Neural crest cell (in vitro differentiated cells): Measurements from ENCODE around the gene TLN1. TPM values are rescaled to one million over a fixed set of nuclear protein-coding genes. Genes with fewer than 3 reads are reported as not detected.

ENCODE experiments used
- DNase-seq: peaks from one replicate; pipeline ENCODE4 v3.0.0; 2021; ENCODE audit warnings: low read depth, mixed read lengths, low spot score
- H3K27ac Mint-ChIP-seq: one replicate; pipeline ENCODE4 v1.8.0; 2021; ENCODE audit warnings: mild to moderate bottlenecking, mixed read lengths; ENCODE audit not compliant: unreplicated experiment
- H3K27me3 Mint-ChIP-seq: 2 replicates; pipeline ENCODE4 v1.8.0; 2021; ENCODE audit warnings: low read depth, mild to moderate bottlenecking, mixed read lengths
- H3K36me3 Mint-ChIP-seq: 2 replicates; pipeline ENCODE4 v1.8.0; 2021; ENCODE audit warnings: low read depth, mild to moderate bottlenecking, mixed read lengths
- H3K4me1 Mint-ChIP-seq: 2 replicates; pipeline ENCODE4 v1.8.0; 2021; ENCODE audit warnings: mixed read lengths
- H3K4me3 Mint-ChIP-seq: one replicate; pipeline ENCODE4 v1.8.0; 2021; ENCODE audit warnings: mild to moderate bottlenecking, mixed read lengths
- H3K9me3 Mint-ChIP-seq: 2 replicates; pipeline ENCODE4 v1.8.0; 2021; ENCODE audit warnings: mixed read lengths
- CTCF ChIP-seq: fragments of 200-600 bp; sonication (generic); conservative IDR thresholded peaks from 2 replicates; pipeline ENCODE4 v1.5.0; 2021; ENCODE audit warnings: antibody characterized with exemption, mild to moderate bottlenecking
- total RNA-seq: library from RNA; stranded (reverse); gene quantifications from 2 replicates; pipeline ENCODE4 v1.2.1, GENCODE V29; 2021

Gene TLN1
- total RNA-seq, 1 donor from 2014 or later: 141 TPM

GRCh38 chr9:35729101-35729500 is 2.9 kb downstream of the TLN1 start:
- Mint-ChIP-seq H3K27me3 (no peaks in the 10 kb centered on the region), H3K27ac (no peak overlapping the region), H3K36me3 (peaks cover 11% of the 10 kb centered on the region), H3K4me3 (no peak overlapping the region), H3K9me3 (no peaks in the 10 kb centered on the region), H3K4me1 (peaks cover 9% of the 10 kb centered on the region)
- no peak for TF ChIP-seq CTCF
- DNase-seq: no peak

DNA sequence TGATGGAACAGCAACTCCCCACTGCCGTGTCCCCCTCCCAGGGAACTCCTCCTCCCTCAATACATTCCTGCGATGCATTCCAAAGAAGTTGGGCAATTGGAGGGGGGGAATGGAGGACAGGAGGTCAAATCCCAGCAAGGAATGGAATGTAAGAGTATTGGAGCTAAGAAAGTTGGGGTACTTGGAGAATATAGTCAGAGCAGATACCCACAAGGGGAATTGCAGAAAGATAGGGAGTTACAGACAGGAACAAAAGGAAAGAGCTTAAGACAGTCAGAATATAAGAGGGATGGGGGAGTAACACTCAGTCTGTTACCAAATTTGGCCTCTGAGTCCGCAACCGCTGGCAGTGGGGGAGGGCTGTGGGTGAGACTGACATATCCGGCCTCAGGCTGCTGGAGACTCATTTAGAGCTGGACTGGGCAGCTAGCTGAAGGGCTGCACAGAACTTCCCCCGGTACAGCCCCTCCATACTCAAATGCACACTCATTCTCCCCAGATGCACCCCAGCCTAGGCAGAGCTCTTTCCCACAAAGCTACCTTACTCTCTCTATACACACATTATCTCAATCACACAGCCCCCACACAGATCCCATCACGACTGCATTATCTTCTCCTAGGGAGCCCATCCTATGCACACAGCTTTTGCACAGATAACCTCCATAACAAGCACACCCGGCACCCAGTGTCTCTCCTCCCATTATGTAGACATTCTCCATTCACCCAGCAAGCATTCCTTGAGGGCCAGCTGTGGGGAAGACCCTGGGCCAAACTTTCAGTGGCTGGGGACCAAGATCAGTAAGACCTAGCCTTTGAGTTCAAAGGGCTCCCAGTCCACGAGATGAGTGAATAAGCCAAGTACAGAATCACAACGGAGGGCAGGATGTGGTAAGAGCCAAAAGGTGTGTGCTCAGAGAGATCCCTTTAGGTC is 3.7 kb downstream of the TLN1 start:
- Mint-ChIP-seq H3K27me3 (no peaks in the 10 kb centered on the region), H3K36me3 (peaks cover 11% of the 10 kb centered on the region), H3K9me3 (no peaks in the 10 kb centered on the region), H3K4me3 (no peak overlapping the region), H3K27ac (no peak overlapping the region), H3K4me1 (peaks cover 6% of the 10 kb centered on the region)
- DNase-seq: peak; percentile 30
- TF ChIP-seq CTCF: no peak

DNA sequence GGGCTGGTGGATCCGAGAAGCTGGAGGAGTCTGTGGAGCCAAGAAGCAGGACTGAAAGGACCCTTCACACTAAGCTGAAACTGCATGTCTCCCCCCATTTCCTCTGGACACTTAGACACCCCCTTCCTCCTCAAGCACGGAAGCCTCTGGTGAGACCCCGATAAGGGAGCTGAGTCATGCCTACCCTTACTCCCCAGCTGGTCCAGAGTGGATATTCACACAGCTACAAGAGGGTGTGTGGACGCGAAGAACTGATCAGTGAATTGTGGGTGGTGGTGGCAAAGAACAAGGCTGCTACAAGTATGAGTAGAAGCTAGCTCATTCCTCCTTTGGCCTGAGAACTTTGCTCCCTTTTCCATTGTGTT is 4.3 kb downstream of the TLN1 start:
- TF ChIP-seq CTCF: no peak
- no peak for DNase-seq
- H3K36me3 Mint-ChIP-seq: peaks cover 11% of the 10 kb centered on the region

DNA sequence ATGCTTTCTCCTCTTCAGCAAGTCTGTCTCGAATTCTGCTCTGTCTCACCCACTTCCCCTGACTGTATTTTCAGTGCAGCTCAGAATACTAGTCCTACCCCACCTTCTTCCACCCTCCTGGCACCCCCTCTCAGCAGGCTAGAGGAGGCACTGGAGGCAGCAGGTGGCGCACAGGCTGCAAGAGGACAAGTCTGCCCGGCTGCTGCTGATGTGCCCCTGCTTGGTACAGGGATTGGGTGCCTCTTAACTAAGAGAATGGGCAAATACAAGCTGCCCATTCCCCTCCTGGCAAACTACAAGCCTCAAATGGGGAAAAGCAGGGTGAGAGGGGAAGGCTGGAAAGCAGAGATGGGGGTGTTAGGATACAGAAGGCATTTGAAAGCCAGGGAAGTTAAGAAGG is 5.1 kb downstream of the TLN1 start:
- Mint-ChIP-seq H3K27me3 (no peaks in the 10 kb centered on the region), H3K9me3 (no peaks in the 10 kb centered on the region), H3K27ac (peak overlapping the region; percentile 53), H3K36me3 (peaks cover 14% of the 10 kb centered on the region), H3K4me3 (no peak overlapping the region), H3K4me1 (no peaks in the 10 kb centered on the region)
- DNase-seq: no peak
- TF ChIP-seq CTCF: no peak

More for the DNA sequence above, 4.3 kb downstream of the TLN1 start:
- H3K27me3 Mint-ChIP-seq: no peaks in the 10 kb centered on the region
- H3K4me1 Mint-ChIP-seq: no peaks in the 10 kb centered on the region
- H3K9me3 Mint-ChIP-seq: no peaks in the 10 kb centered on the region
- no peak overlapping the region for H3K4me3 Mint-ChIP-seq
- H3K27ac Mint-ChIP-seq: no peak overlapping the region

GRCh38 chr9:35725362-35725761 is 6.6 kb downstream of the TLN1 start:
- Mint-ChIP-seq H3K9me3 (no peaks in the 10 kb centered on the region), H3K27me3 (no peaks in the 10 kb centered on the region), H3K4me3 (no peak overlapping the region), H3K4me1 (no peaks in the 10 kb centered on the region), H3K36me3 (peaks cover 19% of the 10 kb centered on the region), H3K27ac (no peak overlapping the region)
- no peak for TF ChIP-seq CTCF
- no peak for DNase-seq
